HepG2 (cell line): Measurements from ENCODE around the gene GLOD5. TPM values are rescaled to one million over a fixed set of nuclear protein-coding genes. Genes with fewer than 3 reads are reported as not detected.

Source experiments
- DR1 ChIP-seq: sonication (generic); formaldehyde crosslinking; IDR thresholded peaks from 2 replicates; pipeline ENCODE4 v1.8.0; 2021; ENCODE audit warnings: mild to moderate bottlenecking, missing genetic modification reagents, inconsistent platforms
- SOX6 ChIP-seq, 2 experiments: fragments of 450-650 bp in 1 of 2; sonication (generic) in 1 of 2; formaldehyde crosslinking in 1 of 2; IDR thresholded peaks; 2 replicates each; pipeline versions ENCODE4 v1.4.0 to v1.6.1; 2017 to 2020; ENCODE audit warnings: antibody characterized with exemption in 1 of 2, mild to moderate bottlenecking in 1 of 2, missing genetic modification reagents in 1 of 2
- USF2 ChIP-seq, 2 experiments: sonication (generic) in 1 of 2; formaldehyde crosslinking in 1 of 2; IDR thresholded peaks; 2 replicates each; pipeline versions ENCODE4 v1.5.1 to v1.6.1; 2011 to 2020; ENCODE audit warnings: borderline replicate concordance in 1 of 2, low read depth in 1 of 2, low read length in 1 of 2, mild to moderate bottlenecking in 1 of 2, missing genetic modification reagents in 1 of 2, moderate library complexity in 1 of 2
- ZNF672 ChIP-seq: sonication (generic); formaldehyde crosslinking; IDR thresholded peaks from 2 replicates; pipeline ENCODE4 v1.8.1; 2022; ENCODE audit warnings: missing genetic modification reagents
- ZNF788 ChIP-seq: sonication (generic); formaldehyde crosslinking; IDR thresholded peaks from 2 replicates; pipeline ENCODE4 v1.5.0; 2020; ENCODE audit warnings: mild to moderate bottlenecking, missing genetic modification reagents, borderline replicate concordance
- ZNF878 ChIP-seq: sonication (generic); formaldehyde crosslinking; IDR thresholded peaks from 2 replicates; pipeline ENCODE4 v1.8.1; 2023; ENCODE audit warnings: mild to moderate bottlenecking, missing genetic modification reagents, moderate library complexity
- polyA plus RNA-seq, 8 experiments: library from polyadenylated mRNA; depleted of rRNA in 3 of 8; stranded (reverse) in 7 of 8; unstranded in 1 of 8; fragments of >200 nt; fragmentation: Illumina TruSeq in 4 of 8; extraction: Trizol in 4 of 8; gene quantifications; 2 replicates each; pipeline versions ENCODE4 v1.2.1 to v1.2.3, GENCODE V29; 2011 to 2016; ENCODE audit warnings: low read depth in 4 of 8, missing spikeins in 1 of 8, mixed read lengths in 1 of 8; ENCODE audit not compliant: insufficient read depth in 1 of 8
- small RNA-seq, 3 experiments: library from RNA; depleted of rRNA; stranded (forward); fragments of <200 nt; gene quantifications; one replicate each; pipeline ENCODE3, GENCODE V24; 2012; ENCODE audit warnings: low read depth in 2 of 3, low replicate concordance in 1 of 3; ENCODE audit not compliant: insufficient read length in 3 of 3, insufficient read depth in 2 of 3
- total RNA-seq, 5 experiments: library from RNA; depleted of rRNA; stranded (reverse); fragments of >200 nt; fragmentation: Illumina TruSeq; extraction: Trizol; gene quantifications; 2 replicates each; pipeline ENCODE4 v1.2.3, GENCODE V29; 2016; ENCODE audit warnings: low read depth in 1 of 5

Gene GLOD5
- total and polyA plus RNA-seq, 2 of the 13 experiments (the other 11 are each of a cell fraction or from before 2014, with no cell fraction given) = 0.93 to 1.3 TPM

- TF ChIP-seq ZNF672 (CRISPR knock-in tag) = no peak
- TF ChIP-seq ZNF788 = no peak
- TF ChIP-seq ZNF878 (CRISPR knock-in tag) = no peak
- no peak for TF ChIP-seq DR1 (CRISPR knock-in tag)
- no peak for TF ChIP-seq SOX6 (IDR thresholded peaks at IDR 0.05)
- TF ChIP-seq SOX6 (CRISPR knock-in tag; IDR thresholded peaks at IDR 0.05) = no peak
- TF ChIP-seq USF2 (IDR thresholded peaks at IDR 0.05; ENCODE audit: low read depth, low read length) = no peak
- no peak for TF ChIP-seq USF2 (CRISPR knock-in tag; IDR thresholded peaks at IDR 0.05; ENCODE audit: borderline replicate concordance)
Observed at GRCh38 chrX:48823053-48823452, 61.5 kb downstream of the GLOD5 start (continued).

Small RNA genes lying within 50 kb of the gene (small RNA-seq; reads per million reads assigned to genes)
- gene RNU6-1056P = 0 reads per million in 3 experiments
- gene RNU6-29P = 0 reads per million in 3 experiments

Other genes with a start within 250 kb of the GLOD5 start
- 162 and 260 TPM in 2 replicates for gene EBP, start 239.9 kb upstream of the GLOD5 start, total RNA-seq (2016; rRNA removed; fragmentation: Illumina TruSeq; extraction: Trizol)
- 106 and 162 TPM in 2 replicates for gene EBP, start 239.9 kb upstream of the GLOD5 start, polyA plus RNA-seq (2011; rRNA removed)
- 3.2 and 3.5 TPM in 2 replicates for gene TBC1D25, start 222.0 kb upstream of the GLOD5 start, total RNA-seq (2016; rRNA removed; fragmentation: Illumina TruSeq; extraction: Trizol)
- 4.7 and 6.0 TPM in 2 replicates for gene TBC1D25, start 222.0 kb upstream of the GLOD5 start, polyA plus RNA-seq (2011; rRNA removed)
- 182 and 239 TPM in 2 replicates for gene RBM3, start 187.3 kb upstream of the GLOD5 start, total RNA-seq (2016; rRNA removed; fragmentation: Illumina TruSeq; extraction: Trizol)
- gene RBM3, start 187.3 kb upstream of the GLOD5 start, polyA plus RNA-seq (2011; rRNA removed) = 109 and 123 TPM in 2 replicates
- 19.3 and 28.7 TPM in 2 replicates for gene WDR13, start 164.3 kb upstream of the GLOD5 start, total RNA-seq (2016; rRNA removed; fragmentation: Illumina TruSeq; extraction: Trizol)
- 37.1 and 52.7 TPM in 2 replicates for gene WDR13, start 164.3 kb upstream of the GLOD5 start, polyA plus RNA-seq (2011; rRNA removed)
- gene WAS, start 77.9 kb upstream of the GLOD5 start, total RNA-seq (2016; rRNA removed; fragmentation: Illumina TruSeq; extraction: Trizol) = not detected in 2 replicates
- gene WAS, start 77.9 kb upstream of the GLOD5 start, polyA plus RNA-seq (2011; rRNA removed) = 0.11 and 0.18 TPM in 2 replicates
- 9.9 and 10.1 TPM in 2 replicates for gene SUV39H1, start 65.0 kb upstream of the GLOD5 start, total RNA-seq (2016; rRNA removed; fragmentation: Illumina TruSeq; extraction: Trizol)
- gene SUV39H1, start 65.0 kb upstream of the GLOD5 start, polyA plus RNA-seq (2011; rRNA removed) = 3.2 and 5.2 TPM in 2 replicates
- 0.13 TPM in 1 of 2 replicates, not detected in the other for gene GATA1, start 24.8 kb downstream of the GLOD5 start, total RNA-seq (2016; rRNA removed; fragmentation: Illumina TruSeq; extraction: Trizol)
- 0.05 TPM in 1 of 2 replicates, not detected in the other for gene GATA1, start 24.8 kb downstream of the GLOD5 start, polyA plus RNA-seq (2011; rRNA removed)
- gene HDAC6, start 40.3 kb downstream of the GLOD5 start, total RNA-seq (2016; rRNA removed; fragmentation: Illumina TruSeq; extraction: Trizol) = 57.8 and 80.4 TPM in 2 replicates
- 93.6 and 113 TPM in 2 replicates for gene HDAC6, start 40.3 kb downstream of the GLOD5 start, polyA plus RNA-seq (2011; rRNA removed)
- 0.22 TPM in 1 of 2 replicates, not detected in the other for gene ERAS, start 64.8 kb downstream of the GLOD5 start, total RNA-seq (2016; rRNA removed; fragmentation: Illumina TruSeq; extraction: Trizol)
- 0.21 and 0.56 TPM in 2 replicates for gene ERAS, start 64.8 kb downstream of the GLOD5 start, polyA plus RNA-seq (2011; rRNA removed)
- gene PCSK1N, start 73.9 kb downstream of the GLOD5 start, total RNA-seq (2016; rRNA removed; fragmentation: Illumina TruSeq; extraction: Trizol) = 5.1 and 14.0 TPM in 2 replicates
- 4.5 and 7.0 TPM in 2 replicates for gene PCSK1N, start 73.9 kb downstream of the GLOD5 start, polyA plus RNA-seq (2011; rRNA removed)
- gene TIMM17B, start 136.0 kb downstream of the GLOD5 start, total RNA-seq (2016; rRNA removed; fragmentation: Illumina TruSeq; extraction: Trizol) = 53.4 and 56.0 TPM in 2 replicates
- 69.1 and 72.5 TPM in 2 replicates for gene TIMM17B, start 136.0 kb downstream of the GLOD5 start, polyA plus RNA-seq (2011; rRNA removed)
- 80.9 and 99.4 TPM in 2 replicates for gene PQBP1, start 136.2 kb downstream of the GLOD5 start, total RNA-seq (2016; rRNA removed; fragmentation: Illumina TruSeq; extraction: Trizol)
- gene PQBP1, start 136.2 kb downstream of the GLOD5 start, polyA plus RNA-seq (2011; rRNA removed) = 58.1 and 66.9 TPM in 2 replicates
- 17.2 and 32.1 TPM in 2 replicates for gene SLC35A2, start 149.9 kb downstream of the GLOD5 start, total RNA-seq (2016; rRNA removed; fragmentation: Illumina TruSeq; extraction: Trizol)
- 40.8 and 46.4 TPM in 2 replicates for gene SLC35A2, start 149.9 kb downstream of the GLOD5 start, polyA plus RNA-seq (2011; rRNA removed)
- 13.0 and 14.4 TPM in 2 replicates for gene PIM2, start 157.3 kb downstream of the GLOD5 start, total RNA-seq (2016; rRNA removed; fragmentation: Illumina TruSeq; extraction: Trizol)
- 15.8 and 17.4 TPM in 2 replicates for gene PIM2, start 157.3 kb downstream of the GLOD5 start, polyA plus RNA-seq (2011; rRNA removed)
- 16.9 and 18.4 TPM in 2 replicates for gene OTUD5, start 195.9 kb downstream of the GLOD5 start, total RNA-seq (2016; rRNA removed; fragmentation: Illumina TruSeq; extraction: Trizol)
- gene OTUD5, start 195.9 kb downstream of the GLOD5 start, polyA plus RNA-seq (2011; rRNA removed) = 42.2 and 44.8 TPM in 2 replicates
- gene KCND1, start 210.1 kb downstream of the GLOD5 start, total RNA-seq (2016; rRNA removed; fragmentation: Illumina TruSeq; extraction: Trizol) = 0.07 TPM in 1 of 2 replicates, not detected in the other
- 0.30 and 1.1 TPM in 2 replicates for gene KCND1, start 210.1 kb downstream of the GLOD5 start, polyA plus RNA-seq (2011; rRNA removed)
- gene GRIPAP1, start 240.5 kb downstream of the GLOD5 start, total RNA-seq (2016; rRNA removed; fragmentation: Illumina TruSeq; extraction: Trizol) = 15.0 and 16.1 TPM in 2 replicates
- gene GRIPAP1, start 240.5 kb downstream of the GLOD5 start, polyA plus RNA-seq (2011; rRNA removed) = 22.6 and 24.7 TPM in 2 replicates